HG03521 (cell line): Measurements from ENCODE around the gene GKN2.
"Not testable (repeated sequence)": the region's sequence is repeated elsewhere in the genome, so short reads cannot be mapped to it uniquely, and the experiment has no call there.

Experiments
- ATAC-seq: cut with Tn5 transposase; IDR thresholded peaks from one replicate; pipeline ENCODE4 v1.9.1; 2021; ENCODE audit warnings: mild to moderate bottlenecking, moderate library complexity; ENCODE audit not compliant: unreplicated experiment

GKN2 gene

GRCh38 chr2:68900496-68901198, 52.0 kb downstream of the GKN2 start:
- ATAC-seq = no peak

GRCh38 chr2:68895981-68896380, 56.7 kb downstream of the GKN2 start:
- not testable (repeated sequence) for ATAC-seq
